HepG2 (cell line): Measurements from ENCODE around the gene VWA3A. TPM values are rescaled to one million over a fixed set of nuclear protein-coding genes. Genes with fewer than 3 reads are reported as not detected.
A peak's percentile ranks its signal among the peaks of the same experiment; 100 is the strongest.

Experiments used
- ASH2L ChIP-seq: fragments of 300-600, 200-600 bp; sonication (generic); IDR thresholded peaks from 2 replicates; pipeline ENCODE4 v1.7.0; 2017; ENCODE audit warnings: low read depth, mild to moderate bottlenecking, moderate library complexity, mixed read lengths, low read length; ENCODE audit not compliant: insufficient read length
- FOXO1 ChIP-seq: sonication (generic); formaldehyde crosslinking; IDR thresholded peaks from 2 replicates; pipeline ENCODE4 v1.4.0; 2020; ENCODE audit warnings: missing genetic modification reagents
- IKZF1 ChIP-seq: fragments of 450-650 bp; IDR thresholded peaks from 2 replicates; pipeline ENCODE4 v1.7.1; 2016
- JUN ChIP-seq: sonication (generic); formaldehyde crosslinking; IDR thresholded peaks from 2 replicates; pipeline ENCODE4 v1.4.0; 2020; ENCODE audit warnings: mild to moderate bottlenecking, missing genetic modification reagents
- MAFG ChIP-seq: sonication (generic); formaldehyde crosslinking; IDR thresholded peaks from 2 replicates; pipeline ENCODE4 v1.5.1; 2020; ENCODE audit warnings: mild to moderate bottlenecking, missing genetic modification reagents
- NCOA2 ChIP-seq: sonication (generic); formaldehyde crosslinking; IDR thresholded peaks from 2 replicates; pipeline ENCODE4 v1.8.0; 2022; ENCODE audit warnings: inconsistent platforms
- ONECUT2 ChIP-seq: sonication (generic); formaldehyde crosslinking; IDR thresholded peaks from 2 replicates; pipeline ENCODE4 v1.4.0; 2020; ENCODE audit warnings: missing genetic modification reagents
- TP53 ChIP-seq: sonication (generic); formaldehyde crosslinking; conservative IDR thresholded peaks from 2 replicates; pipeline ENCODE4 v1.4.0; 2020; ENCODE audit warnings: missing genetic modification reagents
- ZBTB43 ChIP-seq: sonication (generic); formaldehyde crosslinking; conservative IDR thresholded peaks from 2 replicates; pipeline ENCODE4 v1.4.0; 2020; ENCODE audit warnings: missing genetic modification reagents
- ZNF619 ChIP-seq: sonication (generic); formaldehyde crosslinking; IDR thresholded peaks from 2 replicates; pipeline ENCODE4 v1.4.0; 2020; ENCODE audit warnings: mild to moderate bottlenecking, missing genetic modification reagents
- ZNF652 ChIP-seq: IDR thresholded peaks from 2 replicates; pipeline ENCODE4 v1.6.1; 2016; ENCODE audit warnings: low read depth, borderline replicate concordance
- ZNF737 ChIP-seq: sonication (generic); formaldehyde crosslinking; IDR thresholded peaks from 2 replicates; pipeline ENCODE4 v1.5.0; 2020; ENCODE audit warnings: missing genetic modification reagents, mild to moderate bottlenecking, borderline replicate concordance
- ZNF841 ChIP-seq: sonication (generic); formaldehyde crosslinking; IDR thresholded peaks from 2 replicates; pipeline ENCODE4 v1.8.1; 2023; ENCODE audit warnings: missing genetic modification reagents, borderline replicate concordance
- polyA plus RNA-seq, 8 experiments: library from polyadenylated mRNA; depleted of rRNA in 3 of 8; stranded (reverse) in 7 of 8; unstranded in 1 of 8; fragments of >200 nt; fragmentation: Illumina TruSeq in 4 of 8; extraction: Trizol in 4 of 8; gene quantifications; 2 replicates each; pipeline versions ENCODE4 v1.2.1 to v1.2.3, GENCODE V29; 2011 to 2016; ENCODE audit warnings: low read depth in 4 of 8, missing spikeins in 1 of 8, mixed read lengths in 1 of 8; ENCODE audit not compliant: insufficient read depth in 1 of 8
- total RNA-seq, 5 experiments: library from RNA; depleted of rRNA; stranded (reverse); fragments of >200 nt; fragmentation: Illumina TruSeq; extraction: Trizol; gene quantifications; 2 replicates each; pipeline ENCODE4 v1.2.3, GENCODE V29; 2016; ENCODE audit warnings: low read depth in 1 of 5
- TF ChIP-seq, protein P1 (sequence below): sonication (generic); formaldehyde crosslinking; IDR thresholded peaks from 2 replicates; pipeline ENCODE4 v1.5.0; 2020; ENCODE audit warnings: missing genetic modification reagents, mild to moderate bottlenecking, borderline replicate concordance
- TF ChIP-seq, protein P2 (sequence below): sonication (generic); formaldehyde crosslinking; IDR thresholded peaks from 2 replicates; pipeline ENCODE4 v1.4.0; 2020; ENCODE audit warnings: low read depth, missing genetic modification reagents
- TF ChIP-seq, protein P3 (sequence below): sonication (generic); formaldehyde crosslinking; IDR thresholded peaks from 2 replicates; pipeline ENCODE4 v1.8.1; 2023; ENCODE audit warnings: mild to moderate bottlenecking, missing genetic modification reagents
- TF ChIP-seq, protein P4 (sequence below): sonication (generic); formaldehyde crosslinking; IDR thresholded peaks from 2 replicates; pipeline ENCODE4 v1.4.0; 2020; ENCODE audit warnings: mild to moderate bottlenecking, missing genetic modification reagents
- TF ChIP-seq, protein P5 (sequence below): IDR thresholded peaks from 2 replicates; pipeline ENCODE4 v1.6.1; 2016; ENCODE audit warnings: low read depth
- TF ChIP-seq, protein P6 (sequence below): sonication (generic); formaldehyde crosslinking; IDR thresholded peaks from 2 replicates; pipeline ENCODE4 v1.4.0; 2020; ENCODE audit warnings: missing genetic modification reagents

The VWA3A gene
- total and polyA plus RNA-seq, 2 of the 13 experiments (the other 11 are each of a cell fraction or from before 2014, with no cell fraction given): 0.03 to 0.07 TPM

DNA sequence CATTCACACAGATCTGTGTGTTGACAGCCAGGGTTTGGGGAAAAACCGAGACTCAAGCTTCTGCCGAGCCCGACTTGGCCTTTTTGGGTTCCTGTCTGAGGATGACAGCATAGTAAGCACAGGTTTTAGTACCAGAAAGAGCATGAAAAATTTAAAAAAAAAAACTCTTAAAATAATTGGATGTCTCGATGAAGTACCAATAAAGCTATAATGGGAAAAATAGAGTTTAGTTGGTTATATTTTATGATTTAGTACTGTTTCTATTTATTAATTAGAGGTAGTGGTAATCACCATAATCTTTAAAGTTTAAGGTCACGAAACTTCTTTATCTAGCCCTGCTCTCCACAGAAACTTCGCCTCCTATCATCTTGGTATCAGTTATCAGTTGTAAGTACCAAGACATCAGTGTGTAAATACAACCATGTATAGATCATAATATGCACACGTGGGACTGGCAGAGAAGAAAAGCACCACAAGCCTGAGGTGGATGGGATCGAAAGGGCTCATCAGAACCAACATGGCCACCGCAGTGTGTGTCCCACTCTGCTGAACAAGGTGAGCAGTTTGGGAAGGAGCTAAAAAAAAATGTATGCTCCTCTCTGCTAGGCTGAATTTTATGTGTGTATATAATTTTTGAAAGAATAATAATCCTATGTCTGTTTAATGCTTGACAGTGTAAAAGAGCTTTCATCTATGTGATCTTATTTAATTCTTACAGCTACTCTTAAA lies 99.4 kb downstream of the VWA3A start (continued):
- TF ChIP-seq, protein P1, sequence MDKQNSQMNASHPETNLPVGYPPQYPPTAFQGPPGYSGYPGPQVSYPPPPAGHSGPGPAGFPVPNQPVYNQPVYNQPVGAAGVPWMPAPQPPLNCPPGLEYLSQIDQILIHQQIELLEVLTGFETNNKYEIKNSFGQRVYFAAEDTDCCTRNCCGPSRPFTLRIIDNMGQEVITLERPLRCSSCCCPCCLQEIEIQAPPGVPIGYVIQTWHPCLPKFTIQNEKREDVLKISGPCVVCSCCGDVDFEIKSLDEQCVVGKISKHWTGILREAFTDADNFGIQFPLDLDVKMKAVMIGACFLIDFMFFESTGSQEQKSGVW (CRISPR knock-in tag): no peak
- TF ChIP-seq JUN (no peak), ZNF619 (no peak; the same call in 1 of the 2 replicates), ZNF652 (0 out of 2 replicates have a peak, but pooled peaks have one; percentile 4), NCOA2 (CRISPR knock-in tag) (no peak), ZNF841 (CRISPR knock-in tag) (no peak), ZNF737 (CRISPR knock-in tag) (no peak), FOXO1 (no peak), MAFG (CRISPR knock-in tag) (no peak), ZBTB43 (CRISPR knock-in tag) (no peak), ONECUT2 (CRISPR knock-in tag) (no peak), TP53 (CRISPR knock-in tag) (no peak), IKZF1 (no peak), ASH2L (no peak)
- TF ChIP-seq, protein P2, sequence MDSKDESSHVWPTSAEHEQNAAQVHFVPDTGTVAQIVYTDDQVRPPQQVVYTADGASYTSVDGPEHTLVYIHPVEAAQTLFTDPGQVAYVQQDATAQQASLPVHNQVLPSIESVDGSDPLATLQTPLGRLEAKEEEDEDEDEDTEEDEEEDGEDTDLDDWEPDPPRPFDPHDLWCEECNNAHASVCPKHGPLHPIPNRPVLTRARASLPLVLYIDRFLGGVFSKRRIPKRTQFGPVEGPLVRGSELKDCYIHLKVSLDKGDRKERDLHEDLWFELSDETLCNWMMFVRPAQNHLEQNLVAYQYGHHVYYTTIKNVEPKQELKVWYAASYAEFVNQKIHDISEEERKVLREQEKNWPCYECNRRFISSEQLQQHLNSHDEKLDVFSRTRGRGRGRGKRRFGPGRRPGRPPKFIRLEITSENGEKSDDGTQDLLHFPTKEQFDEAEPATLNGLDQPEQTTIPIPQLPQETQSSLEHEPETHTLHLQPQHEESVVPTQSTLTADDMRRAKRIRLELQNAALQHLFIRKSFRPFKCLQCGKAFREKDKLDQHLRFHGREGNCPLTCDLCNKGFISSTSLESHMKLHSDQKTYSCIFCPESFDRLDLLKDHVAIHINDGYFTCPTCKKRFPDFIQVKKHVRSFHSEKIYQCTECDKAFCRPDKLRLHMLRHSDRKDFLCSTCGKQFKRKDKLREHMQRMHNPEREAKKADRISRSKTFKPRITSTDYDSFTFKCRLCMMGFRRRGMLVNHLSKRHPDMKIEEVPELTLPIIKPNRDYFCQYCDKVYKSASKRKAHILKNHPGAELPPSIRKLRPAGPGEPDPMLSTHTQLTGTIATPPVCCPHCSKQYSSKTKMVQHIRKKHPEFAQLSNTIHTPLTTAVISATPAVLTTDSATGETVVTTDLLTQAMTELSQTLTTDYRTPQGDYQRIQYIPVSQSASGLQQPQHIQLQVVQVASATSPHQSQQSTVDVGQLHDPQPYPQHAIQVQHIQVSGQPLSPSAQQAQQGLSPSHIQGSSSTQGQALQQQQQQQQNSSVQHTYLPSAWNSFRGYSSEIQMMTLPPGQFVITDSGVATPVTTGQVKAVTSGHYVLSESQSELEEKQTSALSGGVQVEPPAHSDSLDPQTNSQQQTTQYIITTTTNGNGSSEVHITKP: no peak
- TF ChIP-seq, protein P3, sequence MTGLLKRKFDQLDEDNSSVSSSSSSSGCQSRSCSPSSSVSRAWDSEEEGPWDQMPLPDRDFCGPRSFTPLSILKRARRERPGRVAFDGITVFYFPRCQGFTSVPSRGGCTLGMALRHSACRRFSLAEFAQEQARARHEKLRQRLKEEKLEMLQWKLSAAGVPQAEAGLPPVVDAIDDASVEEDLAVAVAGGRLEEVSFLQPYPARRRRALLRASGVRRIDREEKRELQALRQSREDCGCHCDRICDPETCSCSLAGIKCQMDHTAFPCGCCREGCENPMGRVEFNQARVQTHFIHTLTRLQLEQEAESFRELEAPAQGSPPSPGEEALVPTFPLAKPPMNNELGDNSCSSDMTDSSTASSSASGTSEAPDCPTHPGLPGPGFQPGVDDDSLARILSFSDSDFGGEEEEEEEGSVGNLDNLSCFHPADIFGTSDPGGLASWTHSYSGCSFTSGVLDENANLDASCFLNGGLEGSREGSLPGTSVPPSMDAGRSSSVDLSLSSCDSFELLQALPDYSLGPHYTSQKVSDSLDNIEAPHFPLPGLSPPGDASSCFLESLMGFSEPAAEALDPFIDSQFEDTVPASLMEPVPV: no peak
- TF ChIP-seq, protein P4, sequence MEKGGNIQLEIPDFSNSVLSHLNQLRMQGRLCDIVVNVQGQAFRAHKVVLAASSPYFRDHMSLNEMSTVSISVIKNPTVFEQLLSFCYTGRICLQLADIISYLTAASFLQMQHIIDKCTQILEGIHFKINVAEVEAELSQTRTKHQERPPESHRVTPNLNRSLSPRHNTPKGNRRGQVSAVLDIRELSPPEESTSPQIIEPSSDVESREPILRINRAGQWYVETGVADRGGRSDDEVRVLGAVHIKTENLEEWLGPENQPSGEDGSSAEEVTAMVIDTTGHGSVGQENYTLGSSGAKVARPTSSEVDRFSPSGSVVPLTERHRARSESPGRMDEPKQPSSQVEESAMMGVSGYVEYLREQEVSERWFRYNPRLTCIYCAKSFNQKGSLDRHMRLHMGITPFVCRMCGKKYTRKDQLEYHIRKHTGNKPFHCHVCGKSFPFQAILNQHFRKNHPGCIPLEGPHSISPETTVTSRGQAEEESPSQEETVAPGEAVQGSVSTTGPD (CRISPR knock-in tag): no peak
- TF ChIP-seq, protein P5, sequence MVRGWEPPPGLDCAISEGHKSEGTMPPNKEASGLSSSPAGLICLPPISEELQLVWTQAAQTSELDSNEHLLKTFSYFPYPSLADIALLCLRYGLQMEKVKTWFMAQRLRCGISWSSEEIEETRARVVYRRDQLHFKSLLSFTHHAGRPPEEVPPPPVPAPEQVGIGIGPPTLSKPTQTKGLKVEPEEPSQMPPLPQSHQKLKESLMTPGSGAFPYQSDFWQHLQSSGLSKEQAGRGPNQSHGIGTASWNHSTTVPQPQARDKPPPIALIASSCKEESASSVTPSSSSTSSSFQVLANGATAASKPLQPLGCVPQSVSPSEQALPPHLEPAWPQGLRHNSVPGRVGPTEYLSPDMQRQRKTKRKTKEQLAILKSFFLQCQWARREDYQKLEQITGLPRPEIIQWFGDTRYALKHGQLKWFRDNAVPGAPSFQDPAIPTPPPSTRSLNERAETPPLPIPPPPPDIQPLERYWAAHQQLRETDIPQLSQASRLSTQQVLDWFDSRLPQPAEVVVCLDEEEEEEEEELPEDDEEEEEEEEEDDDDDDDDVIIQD (CRISPR knock-in tag): no peak
- TF ChIP-seq, protein P6, sequence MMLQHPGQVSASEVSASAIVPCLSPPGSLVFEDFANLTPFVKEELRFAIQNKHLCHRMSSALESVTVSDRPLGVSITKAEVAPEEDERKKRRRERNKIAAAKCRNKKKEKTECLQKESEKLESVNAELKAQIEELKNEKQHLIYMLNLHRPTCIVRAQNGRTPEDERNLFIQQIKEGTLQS (CRISPR knock-in tag): no peak
